HG03097 (cell line): ENCODE measurements around the gene RPE65.
"Not testable (repeated sequence)": the region's sequence is repeated elsewhere in the genome, so short reads cannot be mapped to it uniquely, and the experiment has no call there.

Experiments
- ATAC-seq: cut with Tn5 transposase; IDR thresholded peaks from one replicate; pipeline ENCODE4 v1.9.1; 2021; ENCODE audit not compliant: unreplicated experiment, low FRiP score

The RPE65 gene

GRCh38 chr1:68454534-68454933 lies 4.8 kb upstream of the RPE65 start:
- ATAC-seq: no peak

- no peak for ATAC-seq
Observed at GRCh38 chr1:68453060-68453670, 3.4 kb upstream of the RPE65 start.

DNA sequence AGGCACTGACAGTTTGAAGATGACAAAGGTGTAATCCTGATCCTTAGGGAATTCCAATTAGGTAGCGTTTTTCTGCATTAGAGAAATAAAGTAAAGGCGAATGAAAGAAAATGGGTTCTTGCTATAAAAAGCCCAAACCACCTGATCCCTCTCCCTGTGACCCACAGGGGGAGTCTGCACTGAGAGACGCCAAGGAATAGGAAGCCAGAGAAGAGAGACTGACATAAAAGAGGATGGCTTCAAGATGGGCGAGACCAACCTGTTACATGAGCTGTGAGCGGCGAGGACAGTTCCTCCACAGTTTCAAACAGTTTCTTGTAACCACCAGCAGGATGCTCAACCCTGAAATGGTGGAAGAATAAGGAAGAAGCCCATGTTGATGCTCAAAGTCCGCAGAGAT lies 1.4 kb downstream of the RPE65 start:
- no peak for ATAC-seq

DNA sequence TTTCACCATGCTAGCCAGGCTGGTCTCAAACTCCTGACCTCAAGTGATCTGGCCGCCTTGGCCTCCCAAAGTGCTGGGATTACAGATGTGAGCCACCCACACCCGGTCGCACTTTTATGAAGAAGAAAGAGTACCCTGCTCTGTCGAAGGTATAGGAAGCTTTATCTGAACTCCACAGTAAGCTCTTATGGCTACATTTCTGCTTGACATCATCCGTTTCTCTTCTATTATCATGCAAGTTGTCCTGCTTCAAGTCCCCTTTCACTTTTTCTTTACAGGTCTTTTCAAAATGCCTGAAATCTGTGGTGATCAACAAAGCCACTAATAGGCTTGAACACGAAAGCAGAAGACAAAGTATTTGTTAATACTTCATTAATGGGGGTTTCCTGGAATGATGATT lies 4.0 kb downstream of the RPE65 start:
- ATAC-seq: no peak

GRCh38 chr1:68442822-68443556 lies 6.8 kb downstream of the RPE65 start:
- ATAC-seq: no peak

- no peak for ATAC-seq
Observed at GRCh38 chr1:68442006-68442405, 7.7 kb downstream of the RPE65 start.

- ATAC-seq: no peak
Observed at GRCh38 chr1:68438310-68438709, 11.4 kb downstream of the RPE65 start.

DNA sequence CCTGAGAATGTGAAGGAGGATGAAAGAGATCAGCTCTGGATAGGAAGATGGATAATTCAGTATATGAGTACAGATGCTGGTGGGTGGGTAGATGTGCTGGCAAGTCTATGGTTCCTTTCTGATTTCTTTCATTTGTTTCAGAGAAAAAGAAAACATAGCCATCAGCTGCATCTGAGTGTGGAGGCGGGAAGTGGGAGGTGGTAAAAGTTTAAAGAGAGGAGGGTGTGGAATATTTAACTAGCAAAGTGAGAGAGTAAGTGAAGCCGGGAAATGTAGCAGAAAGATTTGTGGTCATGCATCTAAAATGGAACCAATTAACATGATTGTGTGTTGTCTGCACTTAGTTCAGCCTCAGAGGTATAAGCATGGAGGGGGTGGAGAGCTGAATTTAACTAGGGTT lies 16.4 kb downstream of the RPE65 start:
- no peak for ATAC-seq

DNA sequence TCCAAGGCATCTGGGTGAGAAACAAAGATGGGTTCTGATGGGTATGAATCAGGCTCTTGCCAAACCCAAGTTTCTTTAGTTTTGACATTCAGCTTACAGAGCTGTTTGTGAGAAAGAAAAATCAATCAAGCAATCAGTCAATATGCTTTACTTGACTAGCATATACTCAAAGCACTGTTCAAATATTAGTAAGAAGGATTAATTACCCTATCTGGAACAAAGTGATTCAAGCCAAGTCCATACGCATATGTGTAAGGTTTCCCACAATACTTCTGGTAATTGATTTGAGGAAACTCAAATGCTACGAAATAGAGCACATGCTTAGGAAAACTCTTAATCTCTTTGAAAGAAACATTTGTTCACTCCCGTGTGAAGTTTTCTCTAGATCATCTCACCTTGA lies 18.7 kb downstream of the RPE65 start:
- ATAC-seq: no peak

- no peak for ATAC-seq
Observed at GRCh38 chr1:68429233-68429808, 20.4 kb downstream of the RPE65 start.

DNA sequence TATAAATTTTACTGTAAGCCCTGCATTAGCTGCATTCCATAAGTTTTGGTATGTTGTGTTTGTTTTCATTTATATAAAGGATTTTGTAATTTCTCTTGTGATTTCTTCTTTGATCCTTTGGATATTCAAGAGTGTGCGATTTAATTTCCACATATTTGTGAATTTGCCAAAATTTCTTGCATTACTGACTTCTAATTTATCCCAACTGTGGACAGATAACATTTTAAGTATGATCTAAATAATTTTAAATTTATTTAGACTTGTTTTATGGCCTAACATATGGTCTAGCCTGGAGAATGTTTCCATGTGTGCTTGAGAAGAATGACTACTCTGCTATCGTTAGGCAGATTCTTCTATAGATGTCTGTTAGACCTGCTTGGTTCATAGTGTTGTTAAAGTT lies 23.2 kb downstream of the RPE65 start:
- no peak for ATAC-seq

- no peak for ATAC-seq
Observed at GRCh38 chr1:68421350-68421749, 28.4 kb downstream of the RPE65 start.

DNA sequence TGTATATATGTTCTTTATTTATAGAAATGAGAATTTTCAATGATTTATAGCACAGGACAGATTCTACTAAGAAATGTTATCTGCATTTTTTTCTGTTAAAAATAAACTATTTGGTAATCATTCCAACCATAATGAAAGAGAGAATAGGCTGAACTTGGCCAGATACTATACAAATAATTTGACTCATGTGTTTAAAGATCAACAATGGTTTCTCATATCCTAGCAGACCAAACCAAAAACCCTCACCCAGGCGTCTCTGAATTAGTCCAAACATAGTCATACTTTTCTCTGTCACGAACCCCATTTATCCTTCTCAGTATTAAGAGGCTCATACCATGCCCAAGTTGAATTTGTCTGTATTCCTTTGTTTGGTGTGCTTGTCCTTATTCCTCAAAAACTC lies 40.3 kb downstream of the RPE65 start:
- no peak for ATAC-seq

DNA sequence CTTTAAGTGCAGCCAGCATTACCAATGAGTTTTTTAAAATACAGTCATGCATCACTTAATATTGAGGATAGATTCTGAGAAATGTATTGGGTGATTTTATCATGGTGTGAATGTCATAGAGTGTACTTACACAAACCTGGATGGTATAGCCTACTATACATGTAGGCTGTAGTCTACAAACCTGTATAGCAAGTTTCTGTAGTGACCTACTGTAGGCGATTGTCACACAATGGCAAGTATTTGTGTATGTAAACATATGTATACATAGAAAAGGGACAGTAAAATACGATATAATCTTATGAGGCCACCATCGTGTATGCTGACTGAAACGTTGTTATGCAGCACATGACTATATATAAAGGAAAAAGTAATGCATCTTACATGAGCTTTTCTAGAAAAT lies 48.2 kb downstream of the RPE65 start:
- no peak for ATAC-seq

GRCh38 chr1:68395575-68395974 lies 54.2 kb downstream of the RPE65 start:
- ATAC-seq: not testable (repeated sequence)

- not testable (repeated sequence) for ATAC-seq
Observed at GRCh38 chr1:68392474-68392873, 57.3 kb downstream of the RPE65 start.

DNA sequence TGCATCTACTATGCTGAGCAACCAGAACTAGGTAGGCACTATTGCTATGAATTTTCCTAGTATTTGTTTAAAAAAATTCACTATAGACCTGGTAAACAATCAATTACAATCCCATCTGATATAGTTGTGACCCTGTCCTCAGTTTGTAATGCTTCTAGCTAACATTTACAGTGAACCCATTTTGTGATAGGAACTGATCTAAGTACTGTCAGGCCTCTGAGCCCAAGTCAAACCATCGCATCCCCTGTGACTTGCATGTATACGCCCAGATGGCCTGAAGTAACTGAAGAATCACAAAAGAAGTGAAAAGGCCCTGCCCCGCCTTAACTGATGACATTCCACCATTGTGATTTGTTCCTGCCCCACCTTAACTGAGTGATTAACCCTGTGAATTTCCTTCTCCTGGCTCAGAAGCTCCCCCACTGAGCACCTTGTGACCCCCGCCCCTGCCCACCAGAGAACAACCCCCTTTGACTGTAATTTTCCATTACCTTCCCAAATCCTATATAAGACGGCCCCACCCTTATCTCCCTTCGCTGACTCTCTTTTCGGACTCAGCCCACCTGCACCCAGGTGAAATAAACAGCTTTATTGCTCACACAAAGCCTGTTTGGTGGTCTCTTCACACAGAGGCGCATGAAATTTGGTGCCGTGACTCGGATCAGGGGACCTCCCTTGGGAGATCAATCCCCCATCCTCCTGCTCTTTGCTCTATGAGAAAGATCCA lies 63.8 kb downstream of the RPE65 start:
- ATAC-seq: not testable (repeated sequence)

GRCh38 chr1:68384872-68385411 lies 64.8 kb downstream of the RPE65 start:
- ATAC-seq: no peak

GRCh38 chr1:68384321-68384813 lies 65.4 kb downstream of the RPE65 start:
- ATAC-seq: no peak

- ATAC-seq: no peak
Observed at GRCh38 chr1:68383092-68383491, 66.7 kb downstream of the RPE65 start.

DNA sequence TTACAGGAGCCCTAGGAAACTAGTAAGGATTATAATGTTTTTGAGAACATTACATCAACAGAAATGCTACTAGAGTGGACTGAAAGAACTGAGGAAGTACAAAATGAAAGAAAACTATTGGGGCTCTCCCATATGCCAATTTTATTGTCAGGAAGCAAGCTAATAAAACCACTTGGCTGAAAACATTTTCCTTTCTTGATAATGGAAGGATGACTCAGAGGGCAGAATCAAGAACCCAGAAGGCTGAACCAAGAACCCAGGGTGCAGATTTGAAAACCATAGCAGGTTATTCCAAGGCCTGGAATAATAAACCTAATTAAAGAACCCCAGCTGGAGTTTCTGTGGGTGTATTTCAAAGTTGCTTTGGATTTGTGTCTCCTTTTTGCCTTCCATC lies 70.7 kb downstream of the RPE65 start:
- no peak for ATAC-seq
